ENCODE data around the gene CEND1. TPM values are rescaled to one million over a fixed set of nuclear protein-coding genes. Genes with fewer than 3 reads are reported as not detected.

Gene CEND1
- total RNA-seq: 0.97 and 1.9 TPM in 2 replicates

GRCh38 chr11:789943-790342 is at the start of gene CEND1:
Gene CEND1 (minus strand): TSS chr11:790090. CDS start chr11:788576, 1,514 bp downstream.

GRCh38 chr11:832529-833113 is 42.7 kb upstream of the CEND1 start, which contains the start of gene CD151:
Gene CD151 (plus strand): TSS chr11:832952. CDS start chr11:836070, 3,118 bp downstream.

GRCh38 chr11:827897-828192 is 38.0 kb upstream of the CEND1 start, which contains the start of gene CRACR2B:
Gene CRACR2B (plus strand): TSS chr11:827919. CDS start chr11:828608, 689 bp downstream.

DNA sequence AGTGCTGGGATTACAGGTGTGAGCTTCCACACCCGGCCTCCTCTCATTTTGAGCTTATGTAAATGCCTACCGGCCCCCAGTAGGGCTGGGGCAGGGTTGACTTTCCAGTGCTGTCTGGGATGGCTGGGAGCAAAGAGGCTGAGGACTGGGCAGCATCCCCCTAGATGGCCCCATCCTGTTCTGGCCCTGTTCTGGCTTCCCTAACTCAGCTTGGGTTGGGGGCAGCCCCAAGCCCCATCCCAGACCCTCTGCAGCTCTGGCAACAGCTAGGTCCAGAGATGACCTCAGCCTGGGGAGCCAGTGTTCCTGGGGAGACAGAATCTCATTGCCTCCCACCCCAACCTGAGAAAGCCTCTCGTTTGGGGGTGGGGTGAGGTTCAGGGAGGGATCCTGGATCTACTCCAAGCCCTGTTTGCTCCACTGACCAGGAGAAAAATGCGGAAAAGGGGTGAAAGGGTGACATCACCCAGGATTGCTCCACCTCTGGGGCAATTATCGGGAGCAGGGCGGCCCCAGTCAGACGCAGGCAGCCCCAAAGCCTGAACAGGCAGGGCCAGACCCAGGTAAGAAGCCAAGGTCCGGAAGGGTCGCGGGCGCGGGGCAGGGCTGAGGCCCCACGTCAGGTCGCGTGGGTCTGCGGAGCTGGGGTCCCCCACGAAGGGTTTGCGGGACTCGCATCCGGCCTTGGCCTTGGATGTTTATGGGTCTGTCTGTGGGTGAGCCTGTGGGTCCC is 28.7 kb upstream of the CEND1 start, which contains the start of gene PNPLA2:
TSS of gene PNPLA2 (plus strand) at position 519 of the 733 bp plus-strand sequence. CDS start 805 bp downstream, outside the sequence.

DNA sequence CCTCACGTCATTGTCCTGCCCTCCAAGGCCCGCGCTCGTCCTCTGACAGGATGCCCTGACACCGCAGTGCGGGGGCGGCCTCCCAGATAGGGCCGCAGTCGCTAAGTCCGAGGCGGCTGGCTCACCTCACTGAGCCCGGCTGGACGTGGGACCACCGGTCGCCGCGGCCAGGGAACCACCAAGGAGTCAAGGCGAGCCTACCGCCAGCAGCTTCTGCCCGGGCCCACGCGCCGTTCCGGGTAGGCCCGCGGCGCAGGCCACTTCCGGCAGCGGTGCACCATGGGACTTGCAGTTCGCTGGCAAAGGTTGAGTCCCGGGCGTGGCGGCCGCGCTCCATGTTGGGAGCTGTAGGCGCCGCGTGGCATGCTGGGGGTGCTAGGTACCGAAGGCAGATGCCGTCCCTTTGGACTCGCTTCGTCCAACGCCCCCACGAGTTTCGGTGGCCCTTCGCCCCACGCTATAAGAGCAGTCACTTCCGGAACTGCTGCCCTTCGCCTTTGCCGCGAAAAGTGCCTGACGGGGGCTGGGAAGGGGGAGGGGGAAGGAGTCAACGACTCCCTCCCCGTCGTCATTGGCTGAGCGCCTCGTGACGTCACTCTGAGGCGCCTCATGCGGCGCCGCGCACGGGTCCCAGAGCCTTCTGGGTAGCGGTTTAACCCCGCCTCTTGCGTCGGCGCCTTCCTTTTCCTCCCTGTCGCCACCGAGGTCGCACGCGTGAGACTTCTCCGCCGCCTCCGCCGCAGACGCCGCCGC is 19.6 kb upstream of the CEND1 start, which contains the start of gene RPLP2:
TSS of gene RPLP2 (plus strand) at position 681 of the 753 bp plus-strand sequence. CDS start 268 bp downstream, outside the sequence.

GRCh38 chr11:798093-798713 is 8.3 kb upstream of the CEND1 start, which contains the start of gene SLC25A22:
Gene SLC25A22 (minus strand): TSS chr11:798281. CDS start chr11:795006, 3,275 bp downstream.

DNA sequence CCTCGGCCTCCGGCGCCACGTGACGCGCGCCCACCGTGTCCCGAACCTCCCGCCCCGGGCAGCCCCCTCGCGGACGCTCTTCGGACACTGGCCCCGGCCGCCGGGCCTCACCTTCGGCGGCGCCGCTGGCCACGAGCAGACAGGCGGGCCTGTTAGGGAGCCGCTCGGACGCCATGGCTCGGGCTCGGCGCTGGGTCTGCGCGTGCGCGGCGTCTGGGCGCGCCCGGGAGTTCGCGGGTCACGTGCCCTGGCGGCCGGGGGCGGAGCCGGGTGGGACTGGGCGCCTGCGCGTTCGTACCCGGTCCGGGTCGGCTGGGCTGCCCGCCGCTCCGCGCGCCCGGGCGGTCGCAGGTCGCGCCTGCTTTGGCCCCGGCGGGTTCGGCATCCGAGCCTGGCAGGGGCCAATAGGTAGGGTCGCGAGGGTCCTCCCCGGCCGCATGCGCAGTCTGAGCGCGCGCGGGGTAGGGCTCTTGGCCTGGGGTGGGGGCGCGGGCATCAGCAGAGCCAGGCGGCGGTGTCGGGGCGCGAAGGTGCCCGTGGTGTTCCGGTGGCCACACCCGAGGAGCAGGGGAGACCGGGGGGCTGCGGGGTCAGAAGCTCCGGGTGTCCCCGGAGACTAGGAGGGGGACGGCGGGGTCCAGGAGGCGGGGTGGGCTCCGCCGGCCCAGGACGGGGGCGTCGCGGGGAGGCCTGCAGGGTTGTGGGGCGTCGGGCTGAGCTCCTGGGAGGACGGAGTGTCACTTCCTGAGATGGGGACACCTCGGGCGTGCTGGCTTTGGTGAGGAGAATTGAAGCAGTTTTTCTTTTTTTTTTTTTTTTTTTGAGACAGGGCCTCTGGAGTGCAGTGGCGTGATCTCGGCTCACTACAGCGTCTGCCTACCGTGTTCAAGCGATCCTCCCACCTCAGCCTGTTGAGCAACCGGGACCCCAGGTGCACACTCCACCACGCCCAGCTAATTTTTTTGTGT is 12.3 kb downstream of the CEND1 start, which contains the start of gene GATD1:
TSS of gene GATD1 (minus strand) at position 200 of the 968 bp plus-strand sequence. CDS start at position 175, 25 bp downstream.

GRCh38 chr11:747158-748006 is 42.5 kb downstream of the CEND1 start, which contains the start of gene TALDO1:
Gene TALDO1 (plus strand): TSS chr11:747464. CDS start chr11:747482, 18 bp downstream.

Small RNA genes lying within 50 kb of the gene (small RNA-seq; reads per million reads assigned to genes)
- gene SNORA52: not detected

Other genes starting within 250 kb of the CEND1 start
- 0.61 and 0.97 TPM in 2 replicates for gene LMNTD2, start 229.4 kb downstream of the CEND1 start, total RNA-seq
- 3.7 and 7.7 TPM in 2 replicates for gene RASSF7, start 229.1 kb downstream of the CEND1 start, total RNA-seq
- gene PHRF1, start 213.6 kb downstream of the CEND1 start, total RNA-seq: 32.9 and 36.8 TPM in 2 replicates
- gene IRF7, start 174.1 kb downstream of the CEND1 start, total RNA-seq: 10.6 and 18.5 TPM in 2 replicates
- not detected in 2 replicates for gene CDHR5, start 165.1 kb downstream of the CEND1 start, total RNA-seq
- not detected in 2 replicates for gene SCT, start 162.9 kb downstream of the CEND1 start, total RNA-seq
- gene DRD4, start 152.8 kb downstream of the CEND1 start, total RNA-seq: 0.12 and 0.32 TPM in 2 replicates
- 37.0 and 40.8 TPM in 2 replicates for gene DEAF1, start 94.9 kb downstream of the CEND1 start, total RNA-seq
- 8.9 and 17.2 TPM in 2 replicates for gene TMEM80, start 94.3 kb downstream of the CEND1 start, total RNA-seq
- gene EPS8L2, start 83.9 kb downstream of the CEND1 start, total RNA-seq: 19.3 and 31.7 TPM in 2 replicates
- 92.8 and 94.2 TPM in 2 replicates for gene TALDO1, start 42.6 kb downstream of the CEND1 start, total RNA-seq
- 48.3 and 49.3 TPM in 2 replicates for gene GATD1, start 12.6 kb downstream of the CEND1 start, total RNA-seq
- 14.2 and 17.4 TPM in 2 replicates for gene SLC25A22, start 8.2 kb upstream of the CEND1 start, total RNA-seq
- 4.4 and 5.6 TPM in 2 replicates for gene PIDD1, start 15.1 kb upstream of the CEND1 start, total RNA-seq
- 47.4 and 134 TPM in 2 replicates for gene RPLP2, start 19.9 kb upstream of the CEND1 start, total RNA-seq
- gene PNPLA2, start 28.8 kb upstream of the CEND1 start, total RNA-seq: 29.4 and 33.1 TPM in 2 replicates
- 0.32 and 0.85 TPM in 2 replicates for gene CRACR2B, start 37.8 kb upstream of the CEND1 start, total RNA-seq
- 283 and 456 TPM in 2 replicates for gene CD151, start 42.9 kb upstream of the CEND1 start, total RNA-seq
- gene POLR2L, start 52.4 kb upstream of the CEND1 start, total RNA-seq: 67.7 and 69.6 TPM in 2 replicates
- gene TSPAN4, start 52.8 kb upstream of the CEND1 start, total RNA-seq: 129 and 138 TPM in 2 replicates
- 63.4 and 63.6 TPM in 2 replicates for gene CHID1, start 120.7 kb upstream of the CEND1 start, total RNA-seq
- 50.4 and 60.7 TPM in 2 replicates for gene AP2A2, start 135.8 kb upstream of the CEND1 start, total RNA-seq
- gene MUC6, start 246.6 kb upstream of the CEND1 start, total RNA-seq: not detected in 2 replicates